A549 (cell line): ENCODE data around the gene ZNF865. TPM values are rescaled to one million over a fixed set of nuclear protein-coding genes. Genes with fewer than 3 reads are reported as not detected.

Source experiments
- ATAC-seq, 2 experiments: fragments of 200-7000 bp in 1 of 2; fragments of >200 bp in 1 of 2; cut with Nextera tagmentation in 1 of 2; cut with Tn5 transposase in 1 of 2; 3 replicates each; pipeline versions ENCODE4 v1.8.0 to v1.9.1; 2018 to 2020; ENCODE audit warnings: mild to moderate bottlenecking in 1 of 2, moderate library complexity in 1 of 2
- CTCF ChIA-PET: fragments of 300-600 bp; sonication (Branson Sonifier 250); formaldehyde crosslinking; extraction: SDS; loops from one replicate; lab custom pipeline; 2021; ENCODE audit warnings: antibody characterized with exemption, inconsistent platforms; lab: Yijun Ruan, JAX
- POLR2A ChIA-PET: fragments of 350-600 bp; formaldehyde crosslinking; extraction: SDS; loops from one replicate; lab custom pipeline; 2021; ENCODE audit warnings: antibody characterized with exemption, inconsistent platforms; lab: Yijun Ruan, JAX
- DNase-seq, 2 experiments: peaks; one replicate each; pipeline versions ENCODE4 v3.0.0 to v3.0.0-alpha.2; 2011 to 2016; ENCODE audit warnings: low read depth in 1 of 2, low spot score in 1 of 2
- FAIRE-seq: peaks from 2 replicates; lab custom pipeline; 2011; peaks lifted over from hg19 to GRCh38; lab: Jason Lieb, UNC
- H3K27ac ChIP-seq, 2 experiments: fragments of >200 bp; sonication (Bioruptor Twin); formaldehyde crosslinking; 3 replicates each; pipeline ENCODE4 v1.5.1; 2016 to 2017
- H3K4me1 ChIP-seq: fragments of >200 bp; sonication (Bioruptor Twin); formaldehyde crosslinking; 3 replicates; pipeline ENCODE4 v1.6.1; 2016
- H3K4me2 ChIP-seq: fragments of >200 bp; sonication (Bioruptor Twin); formaldehyde crosslinking; 3 replicates; pipeline ENCODE4 v1.6.1; 2016
- H3K4me3 ChIP-seq: fragments of >200 bp; sonication (Bioruptor Twin); formaldehyde crosslinking; 3 replicates; pipeline ENCODE4 v1.5.1; 2016
- H3K9me3 ChIP-seq: fragments of >200 bp; sonication (Bioruptor Twin); formaldehyde crosslinking; 3 replicates; pipeline ENCODE4 v1.6.1; 2016
- BCL3 ChIP-seq: fragments of >200 bp; sonication (Bioruptor Twin); formaldehyde crosslinking; IDR thresholded peaks from 3 replicates; pipeline ENCODE4 v1.6.1; 2016
- BHLHE40 ChIP-seq: IDR thresholded peaks from 2 replicates; pipeline ENCODE4 v1.6.1; 2012; ENCODE audit warnings: low read depth, low read length, inconsistent platforms
- CBX8 ChIP-seq: fragments of 200-600 bp; sonication (generic); IDR thresholded peaks from 2 replicates; pipeline ENCODE4 v1.6.1; 2016
- E2F6 ChIP-seq: IDR thresholded peaks from 2 replicates; pipeline ENCODE4 v1.6.1; 2012; ENCODE audit warnings: low read depth, borderline replicate concordance
- ESRRA ChIP-seq: fragments of 150-350 bp; IDR thresholded peaks from 2 replicates; pipeline ENCODE4 v1.6.1; 2014; ENCODE audit warnings: mild to moderate bottlenecking, low read length, borderline replicate concordance
- FOXS1 ChIP-seq: fragments of 250-450 bp; sonication (Bioruptor Pico); IDR thresholded peaks from 2 replicates; pipeline ENCODE4 v1.5.0; 2020; ENCODE audit warnings: mild to moderate bottlenecking, moderate library complexity
- JUN ChIP-seq, 2 experiments: fragments of >200 bp; sonication (Bioruptor Twin); formaldehyde crosslinking; IDR thresholded peaks; 2 replicates in 1 of 2; 3 replicates in 1 of 2; pipeline ENCODE4 v1.6.1; 2016 to 2017
- KDM1A ChIP-seq: fragments of 200-600 bp; sonication (generic); IDR thresholded peaks from 2 replicates; pipeline ENCODE4 v1.6.1; 2016; ENCODE audit warnings: low read depth, mild to moderate bottlenecking
- KDM5A ChIP-seq: fragments of 200-600 bp; sonication (generic); IDR thresholded peaks from 2 replicates; pipeline ENCODE4 v1.6.1; 2016; ENCODE audit warnings: antibody characterized with exemption, mild to moderate bottlenecking
- MAZ ChIP-seq: fragments of 150-350 bp; IDR thresholded peaks from 2 replicates; pipeline ENCODE4 v1.6.1; 2014; ENCODE audit warnings: antibody characterized with exemption, low read depth, low read length, borderline replicate concordance
- MYC ChIP-seq: IDR thresholded peaks from 2 replicates; pipeline ENCODE4 v1.6.1; 2012; ENCODE audit warnings: mild to moderate bottlenecking, inconsistent platforms, low read length, improper control_type of control experiment, borderline replicate concordance
- RCOR1 ChIP-seq: fragments of 150-350 bp; IDR thresholded peaks from 2 replicates; pipeline ENCODE4 v1.6.1; 2014; ENCODE audit warnings: antibody characterized with exemption, low read length, low read depth
- SREBF2 ChIP-seq: fragments of 450-650 bp; IDR thresholded peaks from 2 replicates; pipeline ENCODE4 v1.6.1; 2014; ENCODE audit warnings: mild to moderate bottlenecking, moderate library complexity
- TFCP2L1 ChIP-seq: fragments of 250-450 bp; sonication (Bioruptor Pico); IDR thresholded peaks from 2 replicates; pipeline ENCODE4 v1.5.0; 2021; ENCODE audit warnings: mild to moderate bottlenecking
- ZFP36 ChIP-seq: fragments of 450-650 bp; IDR thresholded peaks from 2 replicates; pipeline ENCODE4 v1.6.1; 2014; ENCODE audit warnings: borderline replicate concordance; ENCODE audit not compliant: partially characterized antibody
- WGBS: methylation state at CpG from one replicate; pipeline ENCODE4 v1.1.6; 2017; ENCODE audit errors: missing lambda C conversion rate; 5-methylcytosine and 5-hydroxymethylcytosine counted together
- polyA plus RNA-seq, 4 experiments: library from polyadenylated mRNA; depleted of rRNA in 3 of 4; stranded (reverse); fragments of >200 nt; fragmentation: RNase III in 1 of 4; extraction: RNeasy Plus Mini Kit Qiagen cat#74134 plus additional on column Dnase treatment in 1 of 4; gene quantifications; 2 replicates in 3 of 4; 3 replicates in 1 of 4; pipeline ENCODE4 v1.2.3, GENCODE V29; 2011 to 2017
- TF ChIP-seq, protein P1 (sequence below): IDR thresholded peaks from 2 replicates; pipeline ENCODE4 v1.6.1; 2012
- TF ChIP-seq, protein P2 (sequence below): fragments of 150-350 bp; IDR thresholded peaks from 2 replicates; pipeline ENCODE4 v1.6.1; 2014; ENCODE audit warnings: low read depth, mild to moderate bottlenecking, low read length

The ZNF865 gene
- polyA plus RNA-seq, 2 of the 4 experiments (the other 2 are of a cell fraction) = 2.1 to 7.9 TPM

DNA sequence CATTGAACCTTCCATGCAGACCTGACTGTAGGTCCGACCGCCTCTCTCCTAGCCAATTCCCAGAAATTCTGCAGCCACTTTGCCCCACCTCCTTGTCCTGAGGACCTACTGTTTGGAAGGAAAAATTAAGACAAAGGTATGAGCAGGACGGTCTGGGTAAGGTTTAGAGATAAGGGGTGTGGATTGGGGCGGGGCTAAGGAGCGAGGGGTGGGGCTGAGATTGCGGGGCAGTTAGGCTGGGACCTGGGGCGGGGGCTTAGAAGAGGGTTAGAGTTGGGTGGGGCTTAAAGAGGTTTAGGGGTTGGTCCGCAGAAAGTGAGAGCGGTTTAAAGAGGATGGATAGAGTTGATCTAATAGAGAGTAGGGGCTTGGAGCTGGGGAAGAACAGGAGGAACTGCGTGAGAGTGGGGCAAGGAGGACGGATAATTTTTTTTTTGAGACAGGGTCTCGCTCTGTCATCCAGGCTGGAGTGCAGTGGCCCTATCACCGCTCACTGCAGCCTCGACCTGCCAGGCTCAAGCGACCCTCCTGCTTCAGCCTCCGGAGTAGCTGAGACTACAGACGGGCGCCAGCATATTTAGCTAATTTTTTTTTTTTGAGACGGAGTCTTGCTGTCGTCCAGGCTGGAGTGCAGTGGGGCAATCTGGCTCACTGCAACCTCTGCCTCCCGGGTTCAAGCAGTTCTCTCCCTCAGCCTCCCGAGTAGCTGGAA is 1.7 kb upstream of the ZNF865 start:
- ATAC-seq = no peak
- Histone ChIP-seq H3K9me3 (no peaks in the 10 kb centered on the region), H3K4me2 (peak overlapping the region; percentile 97), H3K4me1 (peaks cover 23% of the 10 kb centered on the region), H3K27ac (peak overlapping the region; percentile 94 to 95), H3K4me3 (no peak overlapping the region; the same call in 2 of the 3 replicates)
- DNase-seq = no peak
- WGBS = 93% methylated on average over 22 of the region's 22 CpGs
- TF ChIP-seq KDM5A = no peak
- no peak for TF ChIP-seq CBX8
- TF ChIP-seq, protein P1, sequence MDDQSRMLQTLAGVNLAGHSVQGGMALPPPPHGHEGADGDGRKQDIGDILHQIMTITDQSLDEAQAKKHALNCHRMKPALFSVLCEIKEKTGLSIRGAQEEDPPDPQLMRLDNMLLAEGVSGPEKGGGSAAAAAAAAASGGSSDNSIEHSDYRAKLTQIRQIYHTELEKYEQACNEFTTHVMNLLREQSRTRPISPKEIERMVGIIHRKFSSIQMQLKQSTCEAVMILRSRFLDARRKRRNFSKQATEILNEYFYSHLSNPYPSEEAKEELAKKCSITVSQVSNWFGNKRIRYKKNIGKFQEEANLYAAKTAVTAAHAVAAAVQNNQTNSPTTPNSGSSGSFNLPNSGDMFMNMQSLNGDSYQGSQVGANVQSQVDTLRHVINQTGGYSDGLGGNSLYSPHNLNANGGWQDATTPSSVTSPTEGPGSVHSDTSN = no peak
- TF ChIP-seq JUN (IDR thresholded peaks at IDR 0.05) = no peak
- TF ChIP-seq SREBF2 = no peak
- no peak for TF ChIP-seq FOXS1 (CRISPR knock-in tag)
- no peak for TF ChIP-seq BHLHE40
- TF ChIP-seq MYC = no peak
- TF ChIP-seq ESRRA = no peak
- no peak for TF ChIP-seq TFCP2L1 (CRISPR knock-in tag)
- no peak for TF ChIP-seq RCOR1
- CTCF ChIA-PET = interaction anchor here (0.9 to 16.7 kb wide), 9 partner anchors 13 to 443 kb away, joined by 3 to 348 read pairs (median 6); partner anchors contain the start of gene ZNF579
- POLR2A ChIA-PET = interaction anchor here (0.6 to 3.2 kb wide), 15 partner anchors 15 to 196 kb away, joined by 3 to 33 read pairs (median 5); partner anchors contain the start of genes ISOC2, NAT14, U2AF2 and UBE2S
- FAIRE-seq = no peak

GRCh38 chr19:55605207-55605636 is 225 bp upstream of the ZNF865 start:
- ChIA-PET POLR2A (interaction anchor here (0.9 to 3.2 kb wide), 22 partner anchors 12 to 346 kb away, joined by 3 to 33 read pairs (median 5); partner anchors contain the start of genes ISOC2, NAT14, PPP6R1 and U2AF2), CTCF (interaction anchor here (0.8 to 16.7 kb wide), 30 partner anchors 10 to 463 kb away, joined by 3 to 348 read pairs (median 9); partner anchors contain the start of genes NAT14, ZNF579 and ZNF784)
- ATAC-seq = peak; percentile 72 to 85
- H3K9me3 ChIP-seq = no peaks in the 10 kb centered on the region
- peak overlapping the region; percentile 82 for H3K4me3 ChIP-seq
- TF ChIP-seq, protein P1 = peak; percentile 70; the same call in 1 of the 2 replicates
- TF ChIP-seq, protein P2, sequence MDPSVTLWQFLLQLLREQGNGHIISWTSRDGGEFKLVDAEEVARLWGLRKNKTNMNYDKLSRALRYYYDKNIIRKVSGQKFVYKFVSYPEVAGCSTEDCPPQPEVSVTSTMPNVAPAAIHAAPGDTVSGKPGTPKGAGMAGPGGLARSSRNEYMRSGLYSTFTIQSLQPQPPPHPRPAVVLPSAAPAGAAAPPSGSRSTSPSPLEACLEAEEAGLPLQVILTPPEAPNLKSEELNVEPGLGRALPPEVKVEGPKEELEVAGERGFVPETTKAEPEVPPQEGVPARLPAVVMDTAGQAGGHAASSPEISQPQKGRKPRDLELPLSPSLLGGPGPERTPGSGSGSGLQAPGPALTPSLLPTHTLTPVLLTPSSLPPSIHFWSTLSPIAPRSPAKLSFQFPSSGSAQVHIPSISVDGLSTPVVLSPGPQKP = 0 out of 2 replicates have a peak, but pooled peaks have one; percentile 13
- TF ChIP-seq E2F6 (peak; percentile 75), MYC (peak; percentile 84), BCL3 (0 out of 3 replicates have a peak, but pooled peaks have one; percentile 7), KDM1A (no peak), JUN (IDR thresholded peaks at IDR 0.05) (0 out of 5 replicates have a peak, but pooled peaks of 1 of the 2 experiments have one; percentile 17), MAZ (peak; percentile 71; the same call in 1 of the 2 replicates), ZFP36 (no peak)
- WGBS = under 1% methylated on average over 15 of the region's 43 CpGs
- H3K4me1 ChIP-seq = peaks cover 23% of the 10 kb centered on the region
- peak overlapping the region; percentile 94 to 95 for H3K27ac ChIP-seq
- H3K4me2 ChIP-seq = peak overlapping the region; percentile 97
- no peak for FAIRE-seq
- peak; percentile 93 to 99 for DNase-seq
